GM12873 (cell line): ENCODE results near the gene SDK2.

Experiments used
- TF ChIP-seq, protein P1 (sequence below): IDR thresholded peaks from 2 replicates; pipeline ENCODE4 v1.5.1; 2012; ENCODE audit warnings: low read depth, mild to moderate bottlenecking, moderate library complexity, low read length, control low read depth; ENCODE audit not compliant: insufficient read depth; ENCODE audit errors: missing control alignments

SDK2 gene

GRCh38 chr17:73336408-73337329 lies 307.6 kb downstream of the SDK2 start:
- TF ChIP-seq, protein P1, sequence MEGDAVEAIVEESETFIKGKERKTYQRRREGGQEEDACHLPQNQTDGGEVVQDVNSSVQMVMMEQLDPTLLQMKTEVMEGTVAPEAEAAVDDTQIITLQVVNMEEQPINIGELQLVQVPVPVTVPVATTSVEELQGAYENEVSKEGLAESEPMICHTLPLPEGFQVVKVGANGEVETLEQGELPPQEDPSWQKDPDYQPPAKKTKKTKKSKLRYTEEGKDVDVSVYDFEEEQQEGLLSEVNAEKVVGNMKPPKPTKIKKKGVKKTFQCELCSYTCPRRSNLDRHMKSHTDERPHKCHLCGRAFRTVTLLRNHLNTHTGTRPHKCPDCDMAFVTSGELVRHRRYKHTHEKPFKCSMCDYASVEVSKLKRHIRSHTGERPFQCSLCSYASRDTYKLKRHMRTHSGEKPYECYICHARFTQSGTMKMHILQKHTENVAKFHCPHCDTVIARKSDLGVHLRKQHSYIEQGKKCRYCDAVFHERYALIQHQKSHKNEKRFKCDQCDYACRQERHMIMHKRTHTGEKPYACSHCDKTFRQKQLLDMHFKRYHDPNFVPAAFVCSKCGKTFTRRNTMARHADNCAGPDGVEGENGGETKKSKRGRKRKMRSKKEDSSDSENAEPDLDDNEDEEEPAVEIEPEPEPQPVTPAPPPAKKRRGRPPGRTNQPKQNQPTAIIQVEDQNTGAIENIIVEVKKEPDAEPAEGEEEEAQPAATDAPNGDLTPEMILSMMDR: no peak

GRCh38 chr17:73335591-73336407 lies 308.4 kb downstream of the SDK2 start:
- TF ChIP-seq, protein P1: no peak

DNA sequence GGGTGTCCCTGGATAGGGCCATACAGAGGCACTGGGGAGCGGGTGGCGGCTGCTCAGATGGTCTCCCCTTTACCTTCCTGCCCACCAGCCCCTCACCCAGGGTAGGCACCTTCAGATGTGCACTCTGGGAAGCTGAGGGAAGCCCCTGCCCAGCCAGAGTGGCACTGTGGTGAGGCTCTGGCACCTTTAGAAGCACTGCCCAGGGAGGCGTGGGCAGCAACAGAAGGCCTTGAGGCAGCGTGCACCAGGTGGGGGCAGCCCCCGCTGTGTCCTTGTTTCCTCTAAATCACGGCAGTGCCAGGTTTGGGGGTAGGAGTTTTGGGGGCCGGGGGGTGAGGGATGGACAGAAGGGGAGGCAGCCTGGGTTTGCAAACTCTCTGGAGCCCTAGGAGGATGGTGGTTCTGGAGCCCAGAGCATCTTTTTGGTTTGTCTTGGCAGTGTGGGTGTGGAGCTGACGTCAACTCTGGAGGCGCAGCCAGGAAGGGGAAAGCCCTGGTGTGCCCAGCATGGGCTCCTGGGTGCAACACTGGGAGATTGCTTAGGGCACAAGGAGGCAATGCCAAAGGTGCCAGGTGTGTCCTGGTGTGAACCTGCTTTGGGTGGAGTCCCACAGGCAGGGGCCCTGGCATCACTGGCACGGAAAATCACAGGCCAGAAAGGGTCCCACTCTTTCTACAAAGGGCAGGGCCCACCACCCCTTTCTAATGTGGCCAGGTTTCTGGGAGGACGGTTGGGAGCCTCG lies 309.3 kb downstream of the SDK2 start:
- TF ChIP-seq, protein P1: no peak

- TF ChIP-seq, protein P1: no peak
Measured at GRCh38 chr17:73331060-73331459, 313.2 kb downstream of the SDK2 start.

DNA sequence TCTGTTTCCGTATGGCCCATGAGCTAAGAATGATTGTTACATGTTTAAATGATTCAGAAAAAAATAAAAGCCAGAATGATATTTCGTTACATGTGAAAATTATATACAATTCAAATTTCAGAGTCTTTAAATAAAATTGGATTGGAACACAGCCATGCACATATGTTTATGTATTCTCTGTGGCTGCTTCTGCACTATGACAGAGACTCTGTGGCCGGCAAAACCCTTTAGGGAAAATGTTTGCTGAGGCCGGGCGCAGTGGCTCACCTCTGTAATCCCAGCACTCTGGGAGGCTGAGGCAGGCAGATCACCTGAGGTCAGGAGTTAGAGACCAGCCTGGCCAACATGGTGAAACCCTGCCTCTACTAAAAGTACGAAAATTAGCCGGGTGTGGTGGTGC lies 316.6 kb downstream of the SDK2 start:
- TF ChIP-seq, protein P1: no peak

DNA sequence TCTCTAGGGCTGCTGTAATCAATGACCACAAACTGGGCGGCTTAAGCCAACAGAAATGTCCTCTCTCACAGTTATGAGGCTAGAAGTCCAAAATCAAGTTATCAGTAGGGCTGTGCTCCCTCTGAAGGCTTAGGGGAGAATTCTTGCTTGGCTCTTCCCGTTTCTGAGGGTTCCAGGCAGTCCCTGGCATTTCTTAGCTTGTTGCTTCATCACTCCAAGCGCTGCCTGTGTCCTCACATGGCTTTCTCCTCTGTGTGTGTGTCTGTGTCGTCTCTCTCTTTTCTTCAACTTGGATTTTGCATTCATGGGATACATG lies 318.8 kb downstream of the SDK2 start:
- TF ChIP-seq, protein P1: no peak
